ENCODE measurements around the gene DIO3.

The DIO3 gene

GRCh38 chr14:101556566-101557320 is 4.6 kb upstream of the DIO3 start:
- no peak for TF ChIP-seq CTCF (conservative IDR thresholded peaks at IDR 0.05)
- H3K27ac ChIP-seq, result no peak overlapping the region

GRCh38 chr14:101557321-101557695 is 4.0 kb upstream of the DIO3 start:
- no peak overlapping the region for H3K27ac ChIP-seq

GRCh38 chr14:101557811-101558738 is 3.2 kb upstream of the DIO3 start:
- no peak overlapping the region for H3K27ac ChIP-seq
- TF ChIP-seq CTCF (conservative IDR thresholded peaks at IDR 0.05), result 0 out of 2 replicates have a peak, but pooled peaks have one; percentile 9

More at GRCh38 chr14:101557321-101557695, 4.0 kb upstream of the DIO3 start:
- TF ChIP-seq CTCF (conservative IDR thresholded peaks at IDR 0.05), result no peak

GRCh38 chr14:101558739-101559240 is 2.5 kb upstream of the DIO3 start:
- no peak overlapping the region for H3K27ac ChIP-seq
- TF ChIP-seq CTCF (conservative IDR thresholded peaks at IDR 0.05), result no peak

- no peak for TF ChIP-seq CTCF (conservative IDR thresholded peaks at IDR 0.05)
- H3K27ac ChIP-seq, result no peak overlapping the region
Measured at GRCh38 chr14:101559250-101559623, 2.1 kb upstream of the DIO3 start.

GRCh38 chr14:101559624-101560533 is 1.4 kb upstream of the DIO3 start:
- peak; percentile 74 for TF ChIP-seq CTCF (conservative IDR thresholded peaks at IDR 0.05)
- no peak overlapping the region for H3K27ac ChIP-seq
